Measurements from ENCODE around the gene OTOGL. TPM values are rescaled to one million over a fixed set of nuclear protein-coding genes. Genes with fewer than 3 reads are reported as not detected.
"Not testable (repeated sequence)": the region's sequence is repeated elsewhere in the genome, so short reads cannot be mapped to it uniquely, and the experiment has no call there.

The OTOGL gene
- total RNA-seq, 1 donor from 2014 or later: 0.26 TPM

DNA sequence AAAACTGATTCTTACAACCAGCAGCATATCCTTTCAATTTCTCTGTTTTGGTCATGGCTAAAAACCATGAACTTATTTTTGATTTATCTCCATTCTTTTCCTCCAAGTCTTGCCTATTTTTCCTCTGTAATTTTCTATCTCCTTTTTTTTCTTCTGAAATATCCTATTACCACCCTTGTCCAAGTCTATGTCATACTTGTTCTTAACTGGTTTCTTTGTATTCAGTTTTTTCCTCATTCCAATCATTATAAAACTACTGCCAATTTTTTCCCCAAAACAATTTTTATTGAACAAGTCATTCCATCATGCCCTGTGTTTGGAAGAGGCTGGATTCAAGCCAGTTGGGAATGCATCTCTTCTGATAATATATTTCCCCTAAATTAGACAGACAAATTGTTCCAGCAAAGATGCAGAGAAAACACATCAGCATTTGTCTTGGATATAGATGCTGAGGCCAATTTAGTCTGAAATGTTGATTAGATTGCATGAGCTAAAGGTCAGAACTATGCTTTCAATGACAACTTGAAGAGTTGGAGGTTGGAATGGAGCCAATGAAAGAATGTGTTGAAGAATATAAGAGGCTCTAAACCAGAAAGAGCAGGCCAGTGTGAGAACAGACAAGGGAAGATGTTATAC lies 30.7 kb downstream of the OTOGL start:
- DNase-seq (ENCODE audit: low read depth in 2 of 2): no peak

DNA sequence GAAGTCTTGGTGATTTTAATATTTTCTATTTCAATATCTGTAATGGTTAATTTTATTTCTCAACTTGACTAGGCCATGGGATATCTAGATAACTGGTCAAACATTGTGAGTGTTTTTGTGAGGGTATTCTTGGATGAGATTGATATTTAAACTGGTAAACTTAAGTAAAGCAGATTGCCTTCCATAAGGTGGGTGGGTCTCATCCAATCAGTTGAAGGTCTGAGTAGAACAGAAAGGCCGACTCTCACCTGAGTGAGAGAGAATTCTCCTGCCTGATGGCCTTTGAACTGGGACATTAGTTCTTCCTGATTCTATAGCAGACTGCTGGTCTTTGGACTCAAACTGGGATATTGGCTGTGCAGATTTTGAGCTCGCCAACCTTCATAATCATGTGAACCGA lies 36.3 kb downstream of the OTOGL start:
- no peak for DNase-seq (ENCODE audit: low read depth in 2 of 2)

GRCh38 chr12:80140005-80140404 lies 40.7 kb downstream of the OTOGL start:
- DNase-seq (ENCODE audit: low read depth in 2 of 2): no peak

GRCh38 chr12:80142640-80143039 lies 43.3 kb downstream of the OTOGL start:
- DNase-seq (ENCODE audit: low read depth in 2 of 2): no peak

- no peak for DNase-seq (ENCODE audit: low read depth in 2 of 2)
Observed at GRCh38 chr12:80143537-80143936, 44.2 kb downstream of the OTOGL start.

DNA sequence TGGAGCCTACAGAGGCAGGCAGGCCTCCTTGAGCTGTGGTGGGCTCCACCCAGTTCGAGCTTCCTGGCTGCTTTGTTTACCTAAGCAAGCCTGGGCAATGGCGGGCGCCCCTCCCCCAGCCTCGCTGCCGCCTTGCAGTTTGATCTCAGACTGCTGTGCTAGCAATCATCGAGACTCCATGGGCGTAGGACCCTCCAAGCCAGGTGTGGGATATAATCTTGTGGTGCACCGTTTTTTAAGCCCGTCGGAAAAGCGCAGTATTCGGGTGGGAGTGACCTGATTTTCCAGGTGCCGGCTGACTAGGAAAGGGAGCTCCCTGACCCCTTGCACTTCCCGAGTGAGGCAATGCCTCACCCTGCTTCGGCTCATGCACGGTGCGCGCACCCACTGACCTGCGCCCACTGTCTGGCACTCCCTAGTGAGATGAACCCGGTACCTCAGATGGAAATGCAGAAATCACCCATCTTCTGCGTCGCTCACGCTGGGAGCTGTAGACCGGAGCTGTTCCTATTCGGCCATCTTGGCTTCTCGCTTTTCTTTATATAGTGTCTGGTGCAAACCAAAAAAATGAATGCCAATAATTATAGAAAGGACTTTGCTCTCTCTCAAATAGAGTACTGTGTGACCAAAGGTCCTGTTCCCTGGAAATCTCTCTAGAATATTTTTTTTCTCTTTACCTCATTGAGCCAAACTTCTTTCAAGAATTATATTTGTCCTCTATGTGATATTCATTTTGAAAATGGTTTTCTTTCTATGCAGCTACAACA lies 50.4 kb downstream of the OTOGL start:
- DNase-seq (ENCODE audit: low read depth in 2 of 2): not testable (repeated sequence)

DNA sequence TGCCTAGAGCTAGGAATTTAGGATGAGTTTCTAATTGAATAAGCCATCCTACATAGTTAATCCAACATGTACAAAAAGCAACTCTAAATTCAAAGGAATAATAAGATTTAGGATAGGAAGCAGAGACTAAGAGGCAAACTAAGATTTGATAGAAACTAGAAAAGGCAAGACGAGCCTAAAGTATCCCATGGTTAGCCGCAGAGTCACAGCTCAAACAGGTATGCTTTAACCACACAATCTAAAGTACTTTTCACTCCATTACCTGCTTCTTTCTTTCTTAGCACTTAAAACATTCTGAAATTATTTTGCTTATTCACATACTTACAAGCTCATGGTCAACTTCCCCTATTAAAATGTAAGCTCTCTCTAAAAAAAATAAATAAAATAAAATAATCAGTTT lies 51.8 kb downstream of the OTOGL start:
- DNase-seq (ENCODE audit: low read depth in 2 of 2): no peak

GRCh38 chr12:80154261-80154660 lies 54.9 kb downstream of the OTOGL start:
- no peak for DNase-seq (ENCODE audit: low read depth in 2 of 2)

- DNase-seq (ENCODE audit: low read depth in 2 of 2): no peak
Observed at GRCh38 chr12:80156306-80156705, 57.0 kb downstream of the OTOGL start.

DNA sequence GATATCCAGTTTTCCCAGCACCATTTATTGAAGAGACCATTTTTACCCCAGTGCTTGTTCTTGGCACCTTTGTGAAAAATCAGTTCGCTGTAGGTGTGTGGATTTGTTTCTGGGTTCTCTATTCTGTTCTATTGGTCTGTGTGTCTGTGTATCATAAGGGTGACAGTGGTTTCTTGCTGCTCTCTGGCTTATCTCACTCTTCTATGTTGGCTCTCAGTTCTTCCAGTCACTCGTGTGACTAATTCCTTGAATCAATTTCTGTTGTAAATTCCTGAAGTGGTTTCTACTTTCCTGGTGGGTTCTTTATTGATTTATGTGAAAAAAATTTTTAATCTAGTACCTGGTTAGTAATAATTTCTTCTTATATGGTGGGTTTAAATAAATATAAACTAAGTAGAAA lies 58.3 kb downstream of the OTOGL start:
- DNase-seq (ENCODE audit: low read depth in 2 of 2): no peak

- no peak for DNase-seq (ENCODE audit: low read depth in 2 of 2)
Observed at GRCh38 chr12:80161612-80162011, 62.3 kb downstream of the OTOGL start.

DNA sequence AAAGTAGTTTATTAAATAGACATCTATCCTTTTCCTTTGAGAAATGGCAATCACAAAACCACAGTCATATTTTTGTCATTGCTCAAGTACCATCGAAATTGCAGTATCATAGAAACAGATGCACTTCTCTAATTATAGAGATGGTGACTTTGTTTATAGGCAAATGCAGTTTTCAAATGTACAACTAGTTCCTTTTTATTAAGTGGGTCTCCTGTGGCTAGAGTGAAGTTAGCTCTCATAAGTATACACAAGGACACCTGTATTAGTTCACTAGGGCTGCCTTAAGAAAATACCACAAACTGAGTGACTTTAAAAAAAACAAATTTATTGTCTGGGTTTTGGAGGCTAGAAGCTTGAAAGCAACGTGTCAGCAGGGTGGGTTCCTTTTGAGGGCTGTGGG lies 62.8 kb downstream of the OTOGL start:
- DNase-seq (ENCODE audit: low read depth in 2 of 2): no peak

DNA sequence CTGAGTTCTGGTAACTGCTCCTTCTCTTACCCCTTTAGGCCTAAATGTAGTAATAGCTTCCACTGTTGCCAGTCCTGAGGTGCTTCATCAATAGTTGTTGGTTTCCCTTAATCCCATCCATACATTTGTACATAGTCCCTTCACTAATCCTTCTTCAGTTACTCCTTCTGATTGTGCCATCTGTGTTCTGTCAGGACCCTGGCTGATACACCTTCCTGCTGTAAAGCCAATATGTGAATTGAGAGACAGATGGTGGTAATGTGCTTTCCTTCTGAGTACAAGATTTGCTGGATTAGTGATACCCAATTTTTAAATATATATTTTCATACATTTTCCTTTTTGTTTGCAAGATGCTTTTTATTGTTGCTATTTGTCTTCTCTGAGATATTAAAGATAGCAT lies 66.4 kb downstream of the OTOGL start:
- no peak for DNase-seq (ENCODE audit: low read depth in 2 of 2)

DNA sequence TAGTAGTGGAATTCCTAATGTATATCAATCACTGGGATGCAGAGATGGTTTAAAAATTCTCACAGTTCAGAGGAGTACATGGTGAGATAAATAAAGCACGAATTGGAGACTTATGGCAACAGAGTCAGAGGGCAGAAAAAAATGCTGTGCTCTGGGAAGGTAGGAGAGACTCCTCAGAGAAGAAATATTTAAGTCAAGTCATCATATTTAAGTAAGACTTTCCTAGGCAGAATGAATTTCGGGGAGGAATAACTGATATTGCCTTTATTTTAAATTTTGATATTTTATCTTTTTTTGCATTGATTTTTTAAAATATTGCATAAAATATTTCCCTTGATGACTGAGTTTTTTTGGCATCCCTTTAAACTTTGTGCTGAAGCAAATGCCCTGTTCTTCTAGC lies 67.4 kb downstream of the OTOGL start:
- no peak for DNase-seq (ENCODE audit: low read depth in 2 of 2)

- DNase-seq (ENCODE audit: low read depth in 2 of 2): no peak
Observed at GRCh38 chr12:80168936-80169335, 69.6 kb downstream of the OTOGL start.

DNA sequence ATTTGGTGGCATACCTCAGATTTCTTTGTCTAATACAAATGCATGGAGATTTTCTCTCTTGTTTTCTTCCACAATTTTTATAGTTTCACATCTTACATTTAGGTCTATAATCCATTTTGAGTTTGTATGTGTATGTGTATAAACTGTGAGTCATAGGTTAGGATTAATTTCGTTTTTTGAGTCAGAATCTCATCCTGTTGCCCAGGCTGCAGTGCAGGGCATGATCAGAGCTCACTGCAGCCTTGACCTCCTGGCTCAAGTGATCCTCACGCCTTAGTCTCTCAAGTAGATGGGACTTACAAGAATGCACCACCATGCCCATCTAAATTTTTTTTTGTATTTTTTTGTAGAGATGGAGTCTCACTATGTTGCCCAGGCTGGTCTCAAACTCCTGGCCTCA lies 71.6 kb downstream of the OTOGL start:
- no peak for DNase-seq (ENCODE audit: low read depth in 2 of 2)

GRCh38 chr12:80173083-80173864 lies 73.9 kb downstream of the OTOGL start:
- DNase-seq (ENCODE audit: low read depth in 2 of 2): no peak

DNA sequence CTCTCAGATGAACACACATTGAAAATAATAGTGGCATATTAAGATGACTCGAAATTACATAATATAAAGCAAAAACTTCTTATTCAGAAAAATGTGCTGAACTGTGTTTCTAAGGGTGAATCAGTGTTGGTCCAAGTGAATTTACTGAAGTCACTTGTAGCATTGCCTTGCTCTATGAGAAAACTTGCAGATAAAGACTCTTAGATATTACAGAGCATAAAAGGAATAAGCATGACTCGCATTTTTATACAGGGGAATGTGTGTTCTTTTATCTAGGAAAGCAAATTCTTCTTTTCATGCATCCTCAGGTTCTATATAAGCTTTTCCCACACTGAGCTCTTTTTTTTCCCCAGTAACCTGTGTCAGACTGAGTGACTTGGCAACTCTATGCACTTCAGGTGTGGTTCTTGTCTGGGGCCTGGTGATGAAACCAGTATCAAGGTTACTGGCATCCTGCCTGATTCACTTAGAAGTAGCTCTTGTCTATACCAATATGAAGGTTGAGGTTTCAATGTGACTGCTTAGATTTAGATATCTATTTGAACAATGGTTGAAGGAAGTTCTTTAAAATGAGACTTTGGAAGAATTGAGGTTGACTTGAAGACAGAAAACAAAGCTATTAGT lies 76.1 kb downstream of the OTOGL start:
- DNase-seq (ENCODE audit: low read depth in 2 of 2): no peak

DNA sequence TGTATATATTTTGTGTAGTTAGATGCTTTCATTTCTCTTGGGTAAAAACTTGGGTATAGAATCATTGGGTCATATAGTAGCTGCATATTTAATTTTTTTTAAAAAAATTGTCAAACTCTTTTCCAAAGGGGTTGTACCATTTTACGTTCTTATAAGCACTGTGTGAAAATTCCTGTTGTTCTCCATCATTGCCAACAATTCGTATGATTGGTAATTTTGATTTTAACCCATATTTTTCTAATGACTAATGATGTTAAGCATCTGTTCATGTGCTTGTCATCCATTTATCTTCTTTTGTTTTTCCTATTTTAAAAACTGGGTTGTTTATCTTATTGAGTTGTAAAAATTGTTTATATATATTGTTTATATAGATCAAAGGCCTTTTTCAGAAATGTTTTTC lies 77.4 kb downstream of the OTOGL start:
- no peak for DNase-seq (ENCODE audit: low read depth in 2 of 2)

DNA sequence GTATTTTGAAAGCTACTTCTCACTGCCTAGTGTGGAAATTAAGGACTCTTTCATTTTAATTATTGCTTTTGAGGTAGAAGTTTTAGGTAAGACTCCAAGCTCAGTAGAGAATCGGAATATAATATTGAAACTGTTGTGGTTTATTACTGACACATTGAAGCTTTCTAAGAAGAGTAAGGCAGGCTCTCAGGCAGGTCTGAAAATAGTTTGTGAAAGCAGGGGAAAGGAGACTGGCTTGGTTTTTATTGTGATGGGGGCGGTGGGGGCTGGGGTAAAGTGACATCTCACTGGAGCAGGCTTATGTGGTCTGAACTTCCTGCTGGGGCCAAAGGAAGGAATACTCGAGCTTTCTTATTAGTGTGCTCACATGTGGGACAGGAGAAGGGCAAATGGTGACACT lies 79.5 kb downstream of the OTOGL start:
- DNase-seq (ENCODE audit: low read depth in 2 of 2): no peak

- no peak for DNase-seq (ENCODE audit: low read depth in 2 of 2)
Observed at GRCh38 chr12:80183939-80184338, 84.6 kb downstream of the OTOGL start.

- no peak for DNase-seq (ENCODE audit: low read depth in 2 of 2)
Observed at GRCh38 chr12:80184926-80185325, 85.6 kb downstream of the OTOGL start.

Measured in dermis microvascular lymphatic vessel endothelial cell (primary cell).